B cell (primary cell): ENCODE data around the gene HEPACAM2.

Experiments
- EZH2 ChIP-seq: IDR thresholded peaks from 2 replicates; pipeline ENCODE4 v1.6.1; 2012; ENCODE audit warnings: borderline replicate concordance, low read depth, mild to moderate bottlenecking, moderate library complexity, low read length; ENCODE audit not compliant: insufficient read depth, poor library complexity, severe bottlenecking
- TF ChIP-seq, protein P1 (sequence below): fragments of 200-600 bp; IDR thresholded peaks from one replicate; pipeline ENCODE4 v1.8.0; 2022; ENCODE audit warnings: antibody characterized with exemption, mild to moderate bottlenecking

DNA sequence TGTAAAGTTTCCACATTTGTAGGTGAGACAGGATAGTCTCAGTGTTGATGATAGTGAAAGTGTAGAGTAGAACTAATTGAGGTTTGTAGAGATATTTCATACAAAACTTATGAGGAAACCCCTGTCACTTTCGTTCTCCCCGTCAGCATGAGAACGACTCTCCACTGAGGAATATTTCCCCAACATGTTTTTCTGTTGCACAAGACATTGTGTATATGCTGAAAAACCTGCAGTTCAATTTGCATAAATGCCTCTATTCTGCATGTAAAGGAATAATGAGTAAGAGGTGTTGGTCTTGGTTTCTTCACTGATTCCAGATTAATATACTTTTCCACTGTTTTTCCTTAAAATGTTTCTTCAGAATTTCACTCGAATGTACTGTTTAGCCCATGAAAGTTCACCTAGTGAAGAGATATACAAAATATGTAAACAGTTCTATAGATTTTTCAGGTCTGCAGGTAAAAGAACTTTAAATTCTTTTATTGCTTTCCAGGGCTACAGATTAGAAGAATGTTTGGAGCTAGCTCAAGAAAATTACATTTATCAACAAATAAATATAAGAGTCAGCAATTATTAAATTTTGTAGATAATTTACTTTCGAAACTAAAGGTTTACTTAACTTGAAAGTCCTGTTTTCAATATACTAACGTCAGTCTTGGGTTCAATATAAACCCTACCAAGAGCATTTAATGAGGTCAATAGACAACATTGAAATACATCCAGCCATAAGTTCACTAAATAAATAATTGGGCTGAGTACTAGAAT is 37.2 kb downstream of the HEPACAM2 start:
- TF ChIP-seq, protein P1, sequence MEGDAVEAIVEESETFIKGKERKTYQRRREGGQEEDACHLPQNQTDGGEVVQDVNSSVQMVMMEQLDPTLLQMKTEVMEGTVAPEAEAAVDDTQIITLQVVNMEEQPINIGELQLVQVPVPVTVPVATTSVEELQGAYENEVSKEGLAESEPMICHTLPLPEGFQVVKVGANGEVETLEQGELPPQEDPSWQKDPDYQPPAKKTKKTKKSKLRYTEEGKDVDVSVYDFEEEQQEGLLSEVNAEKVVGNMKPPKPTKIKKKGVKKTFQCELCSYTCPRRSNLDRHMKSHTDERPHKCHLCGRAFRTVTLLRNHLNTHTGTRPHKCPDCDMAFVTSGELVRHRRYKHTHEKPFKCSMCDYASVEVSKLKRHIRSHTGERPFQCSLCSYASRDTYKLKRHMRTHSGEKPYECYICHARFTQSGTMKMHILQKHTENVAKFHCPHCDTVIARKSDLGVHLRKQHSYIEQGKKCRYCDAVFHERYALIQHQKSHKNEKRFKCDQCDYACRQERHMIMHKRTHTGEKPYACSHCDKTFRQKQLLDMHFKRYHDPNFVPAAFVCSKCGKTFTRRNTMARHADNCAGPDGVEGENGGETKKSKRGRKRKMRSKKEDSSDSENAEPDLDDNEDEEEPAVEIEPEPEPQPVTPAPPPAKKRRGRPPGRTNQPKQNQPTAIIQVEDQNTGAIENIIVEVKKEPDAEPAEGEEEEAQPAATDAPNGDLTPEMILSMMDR = no peak
- no peak for TF ChIP-seq EZH2
